HL-60 (cell line): ENCODE results near the gene PRKAG2.

ENCODE experiments used
- CTCF ChIP-seq: IDR thresholded peaks from one replicate; pipeline ENCODE4 v1.5.1; 2011; ENCODE audit warnings: low read length, control low read depth, inconsistent platforms; ENCODE audit not compliant: insufficient read depth
- GABPA ChIP-seq: IDR thresholded peaks from 2 replicates; pipeline ENCODE4 v1.6.1; 2012; ENCODE audit warnings: low read depth
- POLR2AphosphoS5 ChIP-seq: IDR thresholded peaks from 2 replicates; pipeline ENCODE4 v1.6.1; 2012; ENCODE audit warnings: low read depth
- REST ChIP-seq: IDR thresholded peaks from 2 replicates; pipeline ENCODE4 v1.6.1; 2012; ENCODE audit warnings: low read depth; ENCODE audit not compliant: insufficient replicate concordance

- TF ChIP-seq GABPA = no peak
- TF ChIP-seq CTCF = no peak
- no peak for TF ChIP-seq POLR2AphosphoS5
- TF ChIP-seq REST = no peak
Measured at GRCh38 chr7:151689196-151689971, 187.5 kb downstream of the PRKAG2 start.
